ENCODE data around the gene OR2K2.
"Not testable (repeated sequence)": the region's sequence is repeated elsewhere in the genome, so short reads cannot be mapped to it uniquely, and the experiment has no call there.

OR2K2 gene

DNA sequence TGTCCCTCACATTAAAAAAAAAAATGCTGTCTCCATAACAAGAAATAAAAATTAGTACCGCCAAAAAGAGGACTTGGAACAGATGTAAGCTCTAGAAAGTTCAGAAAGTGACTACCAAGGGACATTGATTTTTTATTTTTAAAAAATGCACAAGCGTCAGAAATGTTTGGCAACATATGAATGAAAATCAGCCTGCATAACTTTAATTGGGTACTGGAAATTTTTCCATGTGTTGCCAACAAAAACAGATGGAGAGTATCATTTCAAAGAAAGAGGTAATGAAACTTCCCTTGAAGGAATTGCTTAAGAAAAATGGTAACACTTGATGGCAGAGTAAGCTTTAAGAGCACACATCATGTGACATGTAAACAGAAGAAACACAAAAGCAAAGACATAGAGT is 47.2 kb downstream of the OR2K2 start:
- no peaks in the 10 kb centered on the region for H3K4me1 ChIP-seq (ENCODE audit: low read depth, poor library complexity, severe bottlenecking)
- H3K4me3 ChIP-seq (IDR thresholded peaks at IDR 0.05; ENCODE audit: insufficient read depth, low read depth, low read length): no peak overlapping the region
- no peak overlapping the region for H2AFZ ChIP-seq (ENCODE audit: low read depth)
- no peak overlapping the region for H3K4me2 ChIP-seq
- no peak overlapping the region for H3K27ac ChIP-seq
- H3K36me3 ChIP-seq (ENCODE audit: insufficient read depth): no peaks in the 10 kb centered on the region
- H3K9ac ChIP-seq: no peak overlapping the region
- TF ChIP-seq, protein P1, sequence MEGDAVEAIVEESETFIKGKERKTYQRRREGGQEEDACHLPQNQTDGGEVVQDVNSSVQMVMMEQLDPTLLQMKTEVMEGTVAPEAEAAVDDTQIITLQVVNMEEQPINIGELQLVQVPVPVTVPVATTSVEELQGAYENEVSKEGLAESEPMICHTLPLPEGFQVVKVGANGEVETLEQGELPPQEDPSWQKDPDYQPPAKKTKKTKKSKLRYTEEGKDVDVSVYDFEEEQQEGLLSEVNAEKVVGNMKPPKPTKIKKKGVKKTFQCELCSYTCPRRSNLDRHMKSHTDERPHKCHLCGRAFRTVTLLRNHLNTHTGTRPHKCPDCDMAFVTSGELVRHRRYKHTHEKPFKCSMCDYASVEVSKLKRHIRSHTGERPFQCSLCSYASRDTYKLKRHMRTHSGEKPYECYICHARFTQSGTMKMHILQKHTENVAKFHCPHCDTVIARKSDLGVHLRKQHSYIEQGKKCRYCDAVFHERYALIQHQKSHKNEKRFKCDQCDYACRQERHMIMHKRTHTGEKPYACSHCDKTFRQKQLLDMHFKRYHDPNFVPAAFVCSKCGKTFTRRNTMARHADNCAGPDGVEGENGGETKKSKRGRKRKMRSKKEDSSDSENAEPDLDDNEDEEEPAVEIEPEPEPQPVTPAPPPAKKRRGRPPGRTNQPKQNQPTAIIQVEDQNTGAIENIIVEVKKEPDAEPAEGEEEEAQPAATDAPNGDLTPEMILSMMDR (conservative IDR thresholded peaks at IDR 0.05; ENCODE audit: low read depth, low read length): no peak
- H4K20me1 ChIP-seq (ENCODE audit: insufficient read depth): no peaks in the 10 kb centered on the region
- H3K79me2 ChIP-seq (ENCODE audit: insufficient read depth, low read depth): no peaks in the 10 kb centered on the region
- no peaks in the 10 kb centered on the region for H3K27me3 ChIP-seq (ENCODE audit: insufficient read depth, low read depth)

- H2AFZ ChIP-seq (ENCODE audit: low read depth); H3K4me2 ChIP-seq; H3K36me3 ChIP-seq (ENCODE audit: insufficient read depth); H3K9ac ChIP-seq; H4K20me1 ChIP-seq (ENCODE audit: insufficient read depth); H3K4me1 ChIP-seq (ENCODE audit: low read depth, poor library complexity, severe bottlenecking); H3K79me2 ChIP-seq (ENCODE audit: insufficient read depth, low read depth); H3K27ac ChIP-seq; H3K27me3 ChIP-seq (ENCODE audit: insufficient read depth, low read depth); H3K4me3 ChIP-seq (IDR thresholded peaks at IDR 0.05; ENCODE audit: insufficient read depth, low read depth, low read length): not testable (repeated sequence)
Measured at GRCh38 chr9:111280795-111281194, 49.2 kb downstream of the OR2K2 start.

Data from KMS-11 (cell line).